ENCODE data around the gene POLR2A.
A peak's percentile ranks its signal among the peaks of the same experiment; 100 is the strongest.

POLR2A gene

GRCh38 chr17:7508846-7509245 lies 24.7 kb downstream of the POLR2A start:
- no peak for DNase-seq

- no peak for DNase-seq
Measured at GRCh38 chr17:7509937-7510336, 25.8 kb downstream of the POLR2A start.

GRCh38 chr17:7511108-7511507 lies 26.9 kb downstream of the POLR2A start:
- no peak for DNase-seq

- no peak for DNase-seq
Measured at GRCh38 chr17:7512105-7512504, 27.9 kb downstream of the POLR2A start.

- DNase-seq: peak; percentile 51
Measured at GRCh38 chr17:7512824-7513540, 28.8 kb downstream of the POLR2A start.

- DNase-seq: peak; percentile 63
Measured at GRCh38 chr17:7513850-7514419, 29.8 kb downstream of the POLR2A start.

- no peak for DNase-seq
Measured at GRCh38 chr17:7515911-7516610, 31.9 kb downstream of the POLR2A start.

GRCh38 chr17:7523033-7523432 lies 38.9 kb downstream of the POLR2A start:
- no peak for DNase-seq

GRCh38 chr17:7528842-7529241 lies 44.7 kb downstream of the POLR2A start:
- DNase-seq: no peak

- DNase-seq: no peak
Measured at GRCh38 chr17:7530023-7530900, 46.1 kb downstream of the POLR2A start.

- DNase-seq: no peak
Measured at GRCh38 chr17:7538050-7538449, 53.9 kb downstream of the POLR2A start.

GRCh38 chr17:7538891-7539545 lies 54.9 kb downstream of the POLR2A start:
- DNase-seq: no peak

- no peak for DNase-seq
Measured at GRCh38 chr17:7541074-7541621, 57.0 kb downstream of the POLR2A start.

- DNase-seq: no peak
Measured at GRCh38 chr17:7544911-7545310, 60.7 kb downstream of the POLR2A start.

- peak; percentile 82 for DNase-seq
Measured at GRCh38 chr17:7548585-7549400, 64.6 kb downstream of the POLR2A start, which contains the start of gene TNFSF12. Gene TNFSF12, plus strand, starts transcription at chr17:7549058. Its CDS starts 96 bp downstream, at chr17:7549154.
